ENCODE data around the gene ING1.

DNA sequence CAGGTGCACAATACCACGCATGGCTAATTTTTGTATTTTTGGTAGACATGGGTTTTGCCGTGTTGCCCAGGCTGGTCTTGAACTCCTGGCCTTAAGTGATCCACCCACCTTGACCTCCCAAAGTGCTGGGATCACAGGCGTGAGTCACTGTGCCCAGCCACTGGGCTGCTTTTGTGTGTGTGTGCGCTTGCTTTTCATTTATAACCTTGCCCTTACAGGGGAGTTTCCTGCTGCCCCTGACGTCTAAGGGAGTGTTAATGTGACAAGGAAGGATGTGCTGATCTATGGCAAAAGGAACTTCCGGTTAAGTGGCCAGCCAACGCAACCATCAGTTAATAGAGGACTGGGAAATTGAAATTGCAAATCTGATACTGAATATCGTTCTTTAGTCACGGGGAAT, 57.7 kb downstream of the ING1 start:
- TF ChIP-seq, protein P1, sequence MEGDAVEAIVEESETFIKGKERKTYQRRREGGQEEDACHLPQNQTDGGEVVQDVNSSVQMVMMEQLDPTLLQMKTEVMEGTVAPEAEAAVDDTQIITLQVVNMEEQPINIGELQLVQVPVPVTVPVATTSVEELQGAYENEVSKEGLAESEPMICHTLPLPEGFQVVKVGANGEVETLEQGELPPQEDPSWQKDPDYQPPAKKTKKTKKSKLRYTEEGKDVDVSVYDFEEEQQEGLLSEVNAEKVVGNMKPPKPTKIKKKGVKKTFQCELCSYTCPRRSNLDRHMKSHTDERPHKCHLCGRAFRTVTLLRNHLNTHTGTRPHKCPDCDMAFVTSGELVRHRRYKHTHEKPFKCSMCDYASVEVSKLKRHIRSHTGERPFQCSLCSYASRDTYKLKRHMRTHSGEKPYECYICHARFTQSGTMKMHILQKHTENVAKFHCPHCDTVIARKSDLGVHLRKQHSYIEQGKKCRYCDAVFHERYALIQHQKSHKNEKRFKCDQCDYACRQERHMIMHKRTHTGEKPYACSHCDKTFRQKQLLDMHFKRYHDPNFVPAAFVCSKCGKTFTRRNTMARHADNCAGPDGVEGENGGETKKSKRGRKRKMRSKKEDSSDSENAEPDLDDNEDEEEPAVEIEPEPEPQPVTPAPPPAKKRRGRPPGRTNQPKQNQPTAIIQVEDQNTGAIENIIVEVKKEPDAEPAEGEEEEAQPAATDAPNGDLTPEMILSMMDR (optimal IDR thresholded peaks at IDR 0.05 in 1 of 3, IDR thresholded peaks at IDR 0.05 in 1 of 3, conservative IDR thresholded peaks at IDR 0.05 in 1 of 3; ENCODE audit: extremely low read depth in 1 of 3, insufficient read depth in 2 of 3, low read length in 3 of 3), result no peak
- no peak for TF ChIP-seq EZH2 (IDR thresholded peaks at IDR 0.05; ENCODE audit: low read length)

Measured in keratinocyte (primary cell).